Ectodermal cell (in vitro differentiated cells): ENCODE results near the gene TMEM38A.
"Not testable (repeated sequence)": the region's sequence is repeated elsewhere in the genome, so short reads cannot be mapped to it uniquely, and the experiment has no call there.

Experiments used
- H3K27ac ChIP-seq: 2 replicates; pipeline ENCODE4 v1.7.0; 2013; ENCODE audit warnings: mild to moderate bottlenecking, low read depth, low read length; ENCODE audit not compliant: insufficient read depth, poor library complexity, severe bottlenecking
- H3K27me3 ChIP-seq: 2 replicates; pipeline ENCODE4 v1.7.0; 2013; ENCODE audit warnings: mild to moderate bottlenecking, low read length; ENCODE audit not compliant: insufficient read depth, control insufficient read depth, poor library complexity, severe bottlenecking
- H3K36me3 ChIP-seq: one replicate; pipeline ENCODE4 v1.7.0; 2013; ENCODE audit warnings: low read length; ENCODE audit not compliant: control insufficient read depth, insufficient read depth
- H3K4me1 ChIP-seq: one replicate; pipeline ENCODE4 v1.7.0; 2013; ENCODE audit warnings: low read length; ENCODE audit not compliant: control insufficient read depth, insufficient read depth
- H3K4me3 ChIP-seq: 2 replicates; pipeline ENCODE4 v1.7.0; 2013; ENCODE audit warnings: low read depth, low read length, control low read depth; ENCODE audit not compliant: insufficient read depth
- H3K9me3 ChIP-seq: 2 replicates; pipeline ENCODE4 v1.7.0; 2013; ENCODE audit warnings: mild to moderate bottlenecking, low read length, moderate library complexity; ENCODE audit not compliant: control insufficient read depth
- WGBS, 2 experiments: methylation state at CpG; one replicate each; pipeline ENCODE4 v1.1.7; 2013; ENCODE audit warnings: missing lambda C conversion rate in 2 of 2; 5-methylcytosine and 5-hydroxymethylcytosine counted together

Gene TMEM38A

DNA sequence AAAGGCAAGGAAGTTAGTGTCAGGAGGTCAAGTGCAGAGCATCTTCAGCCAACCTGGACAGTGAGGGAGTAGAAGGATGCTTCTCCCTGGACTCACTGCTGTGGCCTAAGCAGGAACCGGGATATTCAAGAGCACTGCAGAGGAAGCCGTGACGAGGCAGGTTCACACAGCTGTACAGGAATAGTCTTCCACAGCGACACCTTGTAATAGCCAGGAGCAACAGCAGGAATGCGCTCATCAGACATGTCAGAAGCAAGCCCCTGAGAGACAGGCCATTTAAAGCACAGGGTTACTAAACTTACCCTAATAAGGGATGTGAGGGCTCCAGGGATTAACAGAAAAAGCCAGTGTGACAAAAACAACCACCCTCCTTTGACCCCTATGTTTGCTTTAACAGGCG, 29.5 kb upstream of the TMEM38A start:
- WGBS, 2 experiments: 92 to 95% methylated on average over 6 of the region's 6 CpGs
- no peaks in the 10 kb centered on the region for H3K36me3 ChIP-seq
- H3K4me3 ChIP-seq: no peak overlapping the region

GRCh38 chr19:16637535-16637934, 23.4 kb upstream of the TMEM38A start:
- Histone ChIP-seq H3K27me3 (no peaks in the 10 kb centered on the region), H3K9me3 (no peaks in the 10 kb centered on the region), H3K4me3 (no peak overlapping the region), H3K27ac (no peak overlapping the region), H3K4me1 (no peaks in the 10 kb centered on the region), H3K36me3 (no peaks in the 10 kb centered on the region)

More for the DNA sequence above, 29.5 kb upstream of the TMEM38A start:
- Histone ChIP-seq H3K4me1 (peaks cover 2% of the 10 kb centered on the region), H3K9me3 (no peaks in the 10 kb centered on the region), H3K27me3 (no peaks in the 10 kb centered on the region), H3K27ac (no peak overlapping the region)

GRCh38 chr19:16638666-16639065, 22.3 kb upstream of the TMEM38A start:
- 95 to 98% methylated on average over 1 of the region's 1 CpG for WGBS, 2 experiments
- Histone ChIP-seq H3K9me3 (no peaks in the 10 kb centered on the region), H3K27me3 (no peaks in the 10 kb centered on the region), H3K36me3 (no peaks in the 10 kb centered on the region), H3K4me3 (no peak overlapping the region), H3K4me1 (no peaks in the 10 kb centered on the region), H3K27ac (no peak overlapping the region)

GRCh38 chr19:16640951-16641350, 20.0 kb upstream of the TMEM38A start:
- 86 to 100% methylated on average over 1 of the region's 1 CpG for whole genome bisulfite sequencing, 2 experiments
- Histone ChIP-seq H3K27ac (no peak overlapping the region), H3K36me3 (peaks cover 6% of the 10 kb centered on the region), H3K4me3 (no peak overlapping the region), H3K27me3 (no peaks in the 10 kb centered on the region), H3K4me1 (no peaks in the 10 kb centered on the region), H3K9me3 (no peaks in the 10 kb centered on the region)

- Histone ChIP-seq H3K4me3 (no peak overlapping the region), H3K9me3 (no peaks in the 10 kb centered on the region), H3K4me1 (no peaks in the 10 kb centered on the region), H3K36me3 (peaks cover 10% of the 10 kb centered on the region), H3K27ac (no peak overlapping the region), H3K27me3 (no peaks in the 10 kb centered on the region)
- WGBS, 2 experiments: 97% methylated on average over 10 of the region's 10 CpGs
Measured at GRCh38 chr19:16641695-16642094, 19.2 kb upstream of the TMEM38A start.

DNA sequence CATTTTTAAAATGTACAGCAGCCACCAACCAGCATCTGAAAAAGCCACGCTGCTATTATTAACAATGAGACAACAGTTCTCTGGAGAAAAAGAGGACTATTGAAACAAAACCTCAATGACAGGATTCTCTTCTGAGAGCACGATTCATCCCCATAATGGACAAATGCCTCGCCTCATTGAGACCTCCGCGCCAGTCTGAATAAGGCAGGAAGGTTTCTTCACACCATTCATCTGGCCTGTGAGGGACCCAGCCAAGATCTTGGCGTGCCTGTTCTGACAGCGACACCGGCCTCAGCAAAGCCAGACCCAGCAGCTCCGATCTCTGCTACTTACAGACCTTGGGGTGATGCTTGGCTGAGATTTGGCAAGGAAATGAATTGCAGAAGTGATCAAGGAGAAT, 15.8 kb upstream of the TMEM38A start:
- Histone ChIP-seq H3K27ac (no peak overlapping the region), H3K4me1 (no peaks in the 10 kb centered on the region), H3K9me3 (no peaks in the 10 kb centered on the region), H3K36me3 (peaks cover 10% of the 10 kb centered on the region), H3K27me3 (no peaks in the 10 kb centered on the region), H3K4me3 (no peak overlapping the region)
- WGBS, 2 experiments: 96% methylated on average over 9 of the region's 9 CpGs

DNA sequence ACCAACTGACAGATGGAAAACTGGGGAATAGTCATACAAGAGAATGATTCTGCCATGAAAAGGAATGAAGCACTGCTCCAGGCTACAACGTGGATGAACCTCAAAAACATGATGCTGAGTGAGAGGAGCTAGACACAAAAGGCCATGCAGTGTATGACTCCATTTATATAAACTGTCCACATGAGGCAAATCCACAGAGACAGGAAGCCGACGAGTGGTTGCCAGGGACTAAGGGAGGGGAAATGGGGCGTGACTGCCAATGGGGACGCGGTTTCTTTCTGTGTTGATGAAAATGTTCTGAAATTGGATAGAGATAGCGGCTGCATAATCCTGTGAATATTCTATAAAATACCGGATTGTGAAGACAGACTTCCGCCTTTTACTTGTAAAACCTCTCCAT, 11.2 kb upstream of the TMEM38A start:
- WGBS, 2 experiments: 98% methylated on average over 9 of the region's 9 CpGs
- no peaks in the 10 kb centered on the region for H3K9me3 ChIP-seq
- H3K27me3 ChIP-seq: no peaks in the 10 kb centered on the region
- no peak overlapping the region for H3K4me3 ChIP-seq
- H3K36me3 ChIP-seq: peaks cover 37% of the 10 kb centered on the region
- no peak overlapping the region for H3K27ac ChIP-seq
- H3K4me1 ChIP-seq: no peaks in the 10 kb centered on the region

- Histone ChIP-seq H3K9me3 (no peaks in the 10 kb centered on the region), H3K36me3 (peaks cover 36% of the 10 kb centered on the region), H3K27ac (no peak overlapping the region), H3K27me3 (no peaks in the 10 kb centered on the region), H3K4me1 (no peaks in the 10 kb centered on the region), H3K4me3 (no peak overlapping the region)
- WGBS, 2 experiments: 94 to 96% methylated on average over 2 of the region's 2 CpGs
Measured at GRCh38 chr19:16650821-16651220, 10.1 kb upstream of the TMEM38A start.

GRCh38 chr19:16651421-16652188, 9.3 kb upstream of the TMEM38A start:
- H3K4me1 ChIP-seq: not testable (repeated sequence)
- peaks cover 40% of the 10 kb centered on the region for H3K36me3 ChIP-seq

DNA sequence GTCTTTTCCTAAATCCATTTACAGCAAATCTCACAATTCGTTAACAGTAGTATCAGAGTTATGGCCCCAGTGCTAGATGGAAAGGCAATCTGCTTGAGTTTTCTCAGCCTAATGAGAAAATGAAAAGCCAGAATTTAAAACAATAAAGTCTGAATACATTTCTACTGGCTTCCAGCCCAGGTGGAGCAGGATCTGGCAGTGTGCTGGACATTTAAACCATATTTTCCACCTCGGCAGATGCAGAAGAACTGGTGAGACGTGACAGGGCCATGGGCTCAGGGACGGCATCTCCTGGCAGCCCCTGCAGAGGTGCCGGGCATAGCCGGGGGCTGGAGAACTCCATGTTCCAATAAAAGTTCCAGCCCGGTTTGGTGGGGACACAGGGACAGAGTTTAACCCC, 8.1 kb upstream of the TMEM38A start:
- H3K9me3 ChIP-seq: no peaks in the 10 kb centered on the region
- H3K27ac ChIP-seq: no peak overlapping the region
- H3K27me3 ChIP-seq: no peaks in the 10 kb centered on the region
- 95 to 96% methylated on average over 7 of the region's 7 CpGs for WGBS, 2 experiments
- no peaks in the 10 kb centered on the region for H3K4me1 ChIP-seq
- peaks cover 40% of the 10 kb centered on the region for H3K36me3 ChIP-seq
- no peak overlapping the region for H3K4me3 ChIP-seq

More at GRCh38 chr19:16651421-16652188, 9.3 kb upstream of the TMEM38A start:
- not testable (repeated sequence) for H3K9me3 ChIP-seq, H3K27ac ChIP-seq, H3K27me3 ChIP-seq, H3K4me3 ChIP-seq
- 95 to 96% methylated on average over 8 of the region's 8 CpGs for WGBS, 2 experiments
